Gastroesophageal sphincter (tissue), 4 donors: ENCODE data around the gene NEDD8. TPM values are rescaled to one million over a fixed set of nuclear protein-coding genes. Genes with fewer than 3 reads are reported as not detected.

ENCODE experiments used
- ATAC-seq: fragments of 150-250 bp; one replicate; pipeline ENCODE4 v1.9.1; 2016; ENCODE audit warnings: mild to moderate bottlenecking, moderate library complexity
- H3K27ac ChIP-seq, 4 donors: fragments of 200-600 bp; sonication (generic) in 3 of 4; 1 replicate in 3 of 4; 2 replicates in 1 of 4; pipeline ENCODE4 v1.5.1; 2016 to 2019
- H3K27me3 ChIP-seq: fragments of 200-600 bp; sonication (generic); one replicate; pipeline ENCODE4 v1.5.1; 2019
- H3K36me3 ChIP-seq, 2 donors: fragments of 200-600 bp; sonication (generic); one replicate each; pipeline ENCODE4 v1.5.1; 2019; ENCODE audit warnings: control low read depth in 1 of 2
- H3K4me1 ChIP-seq, 3 donors: fragments of 200-600 bp; sonication (generic); 1 replicate in 2 of 3; 2 replicates in 1 of 3; pipeline ENCODE4 v1.5.1; 2016 to 2019; ENCODE audit warnings: control low read depth in 2 of 3
- H3K4me3 ChIP-seq, 2 donors: fragments of 200-600 bp; sonication (generic); one replicate each; pipeline ENCODE4 v1.5.1; 2019; ENCODE audit warnings: mild to moderate bottlenecking in 1 of 2, moderate library complexity in 1 of 2
- H3K9me3 ChIP-seq, 3 donors: fragments of 200-600 bp; sonication (generic); one replicate each; pipeline ENCODE4 v1.5.1; 2017 to 2019; ENCODE audit warnings: control low read depth in 2 of 3
- EP300 ChIP-seq: sonication (generic); formaldehyde crosslinking; IDR thresholded peaks from one replicate; pipeline ENCODE4 v1.6.1; 2017; ENCODE audit warnings: antibody characterized with exemption, mild to moderate bottlenecking
- POLR2A ChIP-seq, 2 donors: fragments of 450-650 bp; IDR thresholded peaks; one replicate each; pipeline ENCODE4 v1.6.1; 2017; ENCODE audit warnings: antibody characterized with exemption in 2 of 2, mild to moderate bottlenecking in 2 of 2, moderate library complexity in 1 of 2
- POLR2AphosphoS5 ChIP-seq: sonication (generic); formaldehyde crosslinking; IDR thresholded peaks from one replicate; pipeline ENCODE4 v1.6.1; 2017; ENCODE audit warnings: antibody characterized with exemption
- WGBS, 2 donors: methylation state at CpG; one replicate each; pipeline ENCODE4 v1.1.5; 2018; ENCODE audit warnings: low coverage in 1 of 2; 5-methylcytosine and 5-hydroxymethylcytosine counted together
- total RNA-seq, 4 donors: library from RNA; depleted of rRNA; stranded (reverse); fragments of >200 nt; gene quantifications; one replicate each; pipeline ENCODE4 v1.1.0, GENCODE V29; 2016
- TF ChIP-seq, protein P1 (sequence below), 4 experiments: fragments of 200-600 bp in 2 of 4; fragments of 450-650 bp in 2 of 4; sonication (generic) in 1 of 4; IDR thresholded peaks; one replicate each; pipeline ENCODE4 v1.5.1; 2017 to 2019; ENCODE audit warnings: antibody characterized with exemption in 4 of 4, mild to moderate bottlenecking in 2 of 4, moderate library complexity in 2 of 4

Gene NEDD8
- total RNA-seq, 4 donors from 2014 or later: 136 to 193 (median 168) TPM

DNA sequence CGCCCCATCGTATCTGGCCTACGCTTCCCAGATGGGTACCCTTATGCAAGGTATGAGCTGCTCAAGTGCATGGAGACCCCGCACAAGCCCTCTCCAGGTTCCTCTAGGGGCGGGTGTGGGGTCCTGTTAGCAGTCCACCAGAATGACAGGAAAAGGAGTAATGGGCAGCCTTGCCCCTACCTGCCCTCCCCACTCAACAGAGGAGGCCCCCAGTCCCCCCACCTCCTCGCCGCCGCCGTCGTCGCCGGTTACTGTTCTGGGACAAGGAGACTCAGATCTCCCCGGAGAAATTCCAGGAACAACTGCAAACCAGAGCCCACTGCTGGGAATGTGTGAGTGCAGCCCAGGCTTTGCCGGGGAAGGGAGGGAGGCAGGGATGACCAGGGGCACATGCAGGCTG lies 54.3 kb downstream of the NEDD8 start:
- Histone ChIP-seq H3K4me1 (peaks cover 0 to 14% (median 4%) of the 10 kb centered on the region in 3 donors), H3K27ac (no peak overlapping the region), H3K27me3 (no peaks in the 10 kb centered on the region), H3K4me3 (no peak overlapping the region), H3K9me3 (no peaks in the 10 kb centered on the region), H3K36me3 (peaks cover 0 to 67% of the 10 kb centered on the region in 2 donors)
- TF ChIP-seq, protein P1, sequence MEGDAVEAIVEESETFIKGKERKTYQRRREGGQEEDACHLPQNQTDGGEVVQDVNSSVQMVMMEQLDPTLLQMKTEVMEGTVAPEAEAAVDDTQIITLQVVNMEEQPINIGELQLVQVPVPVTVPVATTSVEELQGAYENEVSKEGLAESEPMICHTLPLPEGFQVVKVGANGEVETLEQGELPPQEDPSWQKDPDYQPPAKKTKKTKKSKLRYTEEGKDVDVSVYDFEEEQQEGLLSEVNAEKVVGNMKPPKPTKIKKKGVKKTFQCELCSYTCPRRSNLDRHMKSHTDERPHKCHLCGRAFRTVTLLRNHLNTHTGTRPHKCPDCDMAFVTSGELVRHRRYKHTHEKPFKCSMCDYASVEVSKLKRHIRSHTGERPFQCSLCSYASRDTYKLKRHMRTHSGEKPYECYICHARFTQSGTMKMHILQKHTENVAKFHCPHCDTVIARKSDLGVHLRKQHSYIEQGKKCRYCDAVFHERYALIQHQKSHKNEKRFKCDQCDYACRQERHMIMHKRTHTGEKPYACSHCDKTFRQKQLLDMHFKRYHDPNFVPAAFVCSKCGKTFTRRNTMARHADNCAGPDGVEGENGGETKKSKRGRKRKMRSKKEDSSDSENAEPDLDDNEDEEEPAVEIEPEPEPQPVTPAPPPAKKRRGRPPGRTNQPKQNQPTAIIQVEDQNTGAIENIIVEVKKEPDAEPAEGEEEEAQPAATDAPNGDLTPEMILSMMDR (IDR thresholded peaks at IDR 0.05): no peak
- TF ChIP-seq POLR2AphosphoS5 (no peak), POLR2A (IDR thresholded peaks at IDR 0.05) (no peak), EP300 (no peak)
- 91% methylated on average over 5 of the region's 14 CpGs; no CpG with 5 or more reads in 1 of the 2 donors for WGBS, 2 donors
- ATAC-seq: no peak

DNA sequence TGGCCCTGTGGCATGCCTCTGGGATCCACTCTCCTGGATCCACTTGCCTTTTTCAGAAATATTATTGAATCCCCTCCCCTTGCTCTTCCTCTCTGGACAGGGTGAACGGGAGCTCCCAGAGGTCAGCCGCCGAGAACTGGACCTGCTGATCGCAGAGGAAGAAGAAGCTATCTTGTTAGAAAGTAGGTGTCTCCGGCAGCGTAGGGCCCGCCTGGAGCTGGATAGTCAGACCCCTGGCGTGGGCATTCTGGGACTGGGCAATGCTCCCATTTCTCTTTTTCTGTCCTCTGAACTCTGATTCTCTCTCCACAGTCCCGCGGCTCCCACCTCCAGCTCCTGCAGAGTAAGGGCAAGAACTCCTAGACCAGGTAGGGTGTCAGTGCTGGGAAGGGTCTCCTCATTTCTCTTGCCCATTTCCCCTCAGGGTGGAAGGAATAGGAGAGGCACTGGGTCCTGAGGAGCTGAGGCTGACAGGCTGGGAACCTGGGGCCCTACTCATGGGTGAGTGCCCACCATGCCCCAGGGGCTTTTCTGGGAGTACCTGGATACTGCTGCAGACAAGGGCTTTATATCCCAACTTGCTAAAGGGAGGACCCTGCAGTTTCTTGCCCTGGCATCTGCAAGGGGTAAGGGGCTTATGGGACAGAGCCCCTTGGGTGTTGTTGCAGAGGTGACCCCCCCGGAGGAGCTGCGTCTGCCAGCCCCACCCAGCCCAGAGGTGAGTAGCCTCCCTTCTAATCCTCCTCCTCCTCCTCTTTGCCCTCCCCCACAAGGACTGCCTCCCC lies 54.9 kb downstream of the NEDD8 start:
- WGBS, 2 donors: 60% methylated on average over 2 of the region's 12 CpGs; no CpG with 5 or more reads in 1 of the 2 donors
- TF ChIP-seq EP300: no peak
- TF ChIP-seq POLR2AphosphoS5: no peak
- TF ChIP-seq POLR2A (IDR thresholded peaks at IDR 0.05): no peak
- TF ChIP-seq, protein P1 (IDR thresholded peaks at IDR 0.05): no peak
- no peak overlapping the region for H3K4me3 ChIP-seq
- peaks cover 0 to 20% (median 4%) of the 10 kb centered on the region in 3 donors for H3K4me1 ChIP-seq
- ATAC-seq: no peak
- no peaks in the 10 kb centered on the region for H3K9me3 ChIP-seq
- H3K27ac ChIP-seq: no peak overlapping the region
- no peaks in the 10 kb centered on the region for H3K27me3 ChIP-seq
- peaks cover 0 to 60% of the 10 kb centered on the region in 2 donors for H3K36me3 ChIP-seq

DNA sequence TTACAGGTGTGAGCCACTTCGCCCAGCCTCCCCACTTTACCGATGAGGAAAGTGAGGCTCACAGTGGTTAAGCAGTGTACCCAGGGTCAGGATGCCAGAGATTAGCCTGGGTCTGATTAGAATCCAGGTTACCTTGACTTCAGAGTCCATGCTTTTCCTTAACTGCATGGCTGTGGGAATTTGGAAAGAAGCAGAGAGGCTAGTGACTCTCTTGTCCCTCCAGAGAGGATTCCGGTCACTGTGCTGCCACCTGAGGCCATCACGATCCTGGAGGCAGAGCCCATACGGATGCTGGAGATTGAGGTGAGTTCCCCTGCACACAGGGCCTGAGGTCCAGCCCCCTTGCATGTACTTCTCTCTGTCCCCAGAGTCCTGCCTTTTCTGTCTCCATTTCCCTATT lies 55.6 kb downstream of the NEDD8 start:
- WGBS, 2 donors: 88% methylated on average over 1 of the region's 5 CpGs; no CpG with 5 or more reads in 1 of the 2 donors
- Histone ChIP-seq H3K9me3 (no peaks in the 10 kb centered on the region), H3K27me3 (no peaks in the 10 kb centered on the region), H3K4me1 (peaks cover 0 to 26% (median 7%) of the 10 kb centered on the region in 3 donors), H3K4me3 (no peak overlapping the region), H3K27ac (no peak overlapping the region), H3K36me3 (peaks cover 0 to 54% of the 10 kb centered on the region in 2 donors)
- no peak for TF ChIP-seq EP300
- no peak for TF ChIP-seq POLR2AphosphoS5
- no peak for TF ChIP-seq POLR2A (IDR thresholded peaks at IDR 0.05)
- TF ChIP-seq, protein P1 (IDR thresholded peaks at IDR 0.05): no peak
- ATAC-seq: no peak

DNA sequence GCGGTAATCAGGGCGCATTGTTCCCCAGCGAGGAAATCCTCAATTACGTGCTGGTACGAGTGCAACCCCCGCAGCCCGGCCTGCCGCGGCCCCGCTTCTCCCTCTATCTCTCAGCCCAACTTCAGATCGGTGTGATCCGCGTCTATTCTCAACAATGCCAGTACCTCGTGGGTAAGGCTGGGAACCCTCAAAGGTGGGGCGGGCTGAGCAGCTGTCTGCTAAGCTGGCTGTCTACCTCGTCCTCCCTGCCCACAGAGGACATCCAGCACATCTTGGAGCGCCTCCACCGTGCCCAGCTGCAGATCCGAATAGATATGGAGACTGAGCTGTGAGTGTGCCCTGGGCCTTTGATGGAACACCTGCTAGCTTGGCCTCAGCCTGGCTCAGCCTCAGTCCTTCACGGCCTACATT lies 59.3 kb downstream of the NEDD8 start:
- peaks cover 0 to 21% (median 3%) of the 10 kb centered on the region in 3 donors for H3K4me1 ChIP-seq
- no peak for ATAC-seq
- H3K9me3 ChIP-seq: no peaks in the 10 kb centered on the region
- no peak overlapping the region for H3K4me3 ChIP-seq
- no peaks in the 10 kb centered on the region for H3K27me3 ChIP-seq
- peaks cover 0 to 37% of the 10 kb centered on the region in 2 donors for H3K36me3 ChIP-seq
- H3K27ac ChIP-seq: peak overlapping the region in 3 of 4 donors; percentile 60 to 72 (median 63)
- TF ChIP-seq, protein P1 (IDR thresholded peaks at IDR 0.05): no peak
- no peak for TF ChIP-seq POLR2A (IDR thresholded peaks at IDR 0.05)
- no peak for TF ChIP-seq POLR2AphosphoS5
- TF ChIP-seq EP300: no peak
- WGBS, 2 donors: no CpG with 5 or more reads among the region's 20 CpGs
